H1 (cell line): ENCODE data around the gene TIAL1. TPM values are rescaled to one million over a fixed set of nuclear protein-coding genes. Genes with fewer than 3 reads are reported as not detected.

Source experiments
- CTCF ChIA-PET: fragments of 300-600 bp; sonication (Branson Sonifier 250); formaldehyde crosslinking; loops from one replicate; lab custom pipeline; 2021; ENCODE audit not compliant: partially characterized antibody; lab: Charles Lee
- POLR2A ChIA-PET: fragments of 300-600 bp; sonication (Branson Sonifier 250); formaldehyde crosslinking; loops from one replicate; lab custom pipeline; 2021; ENCODE audit warnings: inconsistent platforms; ENCODE audit not compliant: partially characterized antibody; lab: Charles Lee
- DNase-seq, 2 experiments: peaks; one replicate each; pipeline versions ENCODE4 v3.0.0 to v3.0.0-alpha.2; 2010 to 2022; ENCODE audit warnings: low spot score in 2 of 2, low read depth in 1 of 2, mixed read lengths in 1 of 2
- FAIRE-seq: peaks from 2 replicates; lab custom pipeline; 2011; peaks lifted over from hg19 to GRCh38; lab: Jason Lieb, UNC
- H2AFZ ChIP-seq: 2 replicates; pipeline ENCODE4 v1.8.1; 2012; ENCODE audit warnings: low read length, inconsistent platforms
- H2AK5ac ChIP-seq: 2 replicates; pipeline ENCODE4 v1.6.1; 2013; ENCODE audit warnings: low read depth, low read length
- H2BK120ac ChIP-seq: replicated peaks from 2 replicates; pipeline ENCODE3; 2013; ENCODE audit warnings: low read depth, low read length, inconsistent platforms
- H2BK12ac ChIP-seq: 2 replicates; pipeline ENCODE4 v1.6.1; 2013; ENCODE audit warnings: low read depth, low read length
- H2BK15ac ChIP-seq: 2 replicates; pipeline ENCODE4 v1.6.1; 2013; ENCODE audit warnings: low read length
- H2BK20ac ChIP-seq: 2 replicates; pipeline ENCODE4 v1.6.1; 2013; ENCODE audit warnings: low read length
- H2BK5ac ChIP-seq: 2 replicates; pipeline ENCODE4 v1.6.1; 2013; ENCODE audit warnings: low read depth, low read length
- H3K14ac ChIP-seq: 2 replicates; pipeline ENCODE4 v1.6.1; 2013; ENCODE audit warnings: inconsistent platforms; ENCODE audit not compliant: insufficient read length
- H3K18ac ChIP-seq: 2 replicates; pipeline ENCODE4 v1.6.1; 2013; ENCODE audit warnings: low read length; ENCODE audit errors: extremely low read depth
- H3K23ac ChIP-seq: 2 replicates; pipeline ENCODE4 v1.6.1; 2013; ENCODE audit warnings: inconsistent platforms; ENCODE audit not compliant: insufficient read length
- H3K23me2 ChIP-seq: 2 replicates; pipeline ENCODE4 v1.6.1; 2013; ENCODE audit warnings: low read depth, low read length
- H3K27ac ChIP-seq: 2 replicates; pipeline ENCODE4 v1.6.1; 2011; ENCODE audit warnings: low read depth, low read length, inconsistent platforms
- H3K27me3 ChIP-seq, 4 experiments: replicated peaks in 1 of 4; 1 replicate in 1 of 4; 2 replicates in 3 of 4; pipeline versions ENCODE4 v1.6.1 to v1.8.1; 2011 to 2013; ENCODE audit warnings: low read length in 3 of 4, mild to moderate bottlenecking in 3 of 4, inconsistent platforms in 2 of 4, mixed read lengths in 2 of 4, moderate library complexity in 1 of 4; ENCODE audit not compliant: control insufficient read depth in 3 of 4, insufficient read depth in 3 of 4; ENCODE audit errors: extremely low read depth in 1 of 4
- H3K36me3 ChIP-seq, 4 experiments: 2 replicates each; pipeline versions ENCODE4 v1.6.1 to v1.8.1; 2011 to 2013; ENCODE audit warnings: mild to moderate bottlenecking in 4 of 4, low read length in 3 of 4, moderate library complexity in 2 of 4, control low read depth in 1 of 4, inconsistent platforms in 1 of 4; ENCODE audit not compliant: insufficient read depth in 4 of 4, control insufficient read depth in 2 of 4
- H3K4ac ChIP-seq: replicated peaks from 2 replicates; pipeline ENCODE3; 2013; ENCODE audit warnings: low read length, low read depth, mixed read lengths, inconsistent platforms; ENCODE audit not compliant: insufficient read length
- H3K4me1 ChIP-seq, 4 experiments: replicated peaks in 1 of 4; 1 replicate in 1 of 4; 2 replicates in 3 of 4; pipeline versions ENCODE4 v1.6.1 to v1.8.1; 2011 to 2013; ENCODE audit warnings: low read length in 3 of 4, inconsistent platforms in 2 of 4, mixed read lengths in 1 of 4; ENCODE audit not compliant: insufficient read depth in 4 of 4, control insufficient read depth in 3 of 4
- H3K4me2 ChIP-seq, 2 experiments: 2 replicates each; pipeline versions ENCODE4 v1.6.1 to v1.8.1; 2011 to 2013; ENCODE audit warnings: low read depth in 2 of 2, low read length in 2 of 2, control low read depth in 1 of 2, inconsistent platforms in 1 of 2, mild to moderate bottlenecking in 1 of 2; ENCODE audit not compliant: insufficient read depth in 1 of 2
- H3K4me3 ChIP-seq, 4 experiments: fragments of 200-600, 300-600 bp in 1 of 4; sonication (generic), shearing (Covaris generic), sonication (Bioruptor Twin) in 1 of 4; 2 replicates each; pipeline versions ENCODE4 v1.5.1 to v1.8.1; 2011 to 2016; ENCODE audit warnings: low read length in 4 of 4, low read depth in 3 of 4, control low read depth in 2 of 4, inconsistent platforms in 2 of 4, mild to moderate bottlenecking in 2 of 4, mixed read lengths in 1 of 4, moderate library complexity in 1 of 4; ENCODE audit not compliant: insufficient read depth in 2 of 4; ENCODE audit errors: extremely low read depth in 1 of 4
- H3K56ac ChIP-seq: replicated peaks from 2 replicates; pipeline ENCODE3; 2013; ENCODE audit warnings: low read depth, mild to moderate bottlenecking, mixed read lengths, low read length, inconsistent platforms; ENCODE audit not compliant: insufficient read length
- H3K79me1 ChIP-seq: 2 replicates; pipeline ENCODE4 v1.6.1; 2013; ENCODE audit warnings: low read depth, low read length, control low read depth
- H3K79me2 ChIP-seq, 2 experiments: 2 replicates each; pipeline versions ENCODE4 v1.6.1 to v1.8.1; 2012 to 2013; ENCODE audit warnings: low read length in 2 of 2, mild to moderate bottlenecking in 2 of 2, inconsistent platforms in 1 of 2; ENCODE audit not compliant: insufficient read depth in 2 of 2, control insufficient read depth in 1 of 2
- H3K9ac ChIP-seq, 4 experiments: replicated peaks in 1 of 4; 1 replicate in 1 of 4; 2 replicates in 3 of 4; pipeline versions ENCODE4 v1.6.1 to v1.8.1; 2011 to 2013; ENCODE audit warnings: low read depth in 3 of 4, low read length in 3 of 4, control low read depth in 2 of 4, mild to moderate bottlenecking in 2 of 4, moderate library complexity in 2 of 4, inconsistent platforms in 1 of 4; ENCODE audit errors: extremely low read depth in 1 of 4
- H3K9me3 ChIP-seq, 2 experiments: 2 replicates each; pipeline versions ENCODE4 v1.6.1 to v1.8.1; 2012 to 2013; ENCODE audit warnings: mild to moderate bottlenecking in 2 of 2, moderate library complexity in 2 of 2, control low read depth in 1 of 2, inconsistent platforms in 1 of 2, low read depth in 1 of 2, low read length in 1 of 2, mixed read lengths in 1 of 2; ENCODE audit not compliant: insufficient read depth in 2 of 2
- H4K20me1 ChIP-seq, 2 experiments: replicated peaks in 1 of 2; 2 replicates each; pipeline versions ENCODE3 to v1.8.1; 2011 to 2013; ENCODE audit warnings: inconsistent platforms in 2 of 2, low read length in 2 of 2, mild to moderate bottlenecking in 1 of 2; ENCODE audit not compliant: insufficient read depth in 2 of 2, control insufficient read depth in 1 of 2
- H4K5ac ChIP-seq: 2 replicates; pipeline ENCODE4 v1.6.1; 2013; ENCODE audit warnings: low read length, low read depth, mixed read lengths, inconsistent platforms; ENCODE audit not compliant: insufficient read length
- H4K8ac ChIP-seq: 2 replicates; pipeline ENCODE4 v1.8.0; 2013; ENCODE audit warnings: mild to moderate bottlenecking, moderate library complexity, low read length, inconsistent platforms; ENCODE audit not compliant: insufficient read depth; ENCODE audit errors: extremely low read depth
- H4K91ac ChIP-seq: replicated peaks from 2 replicates; pipeline ENCODE3; 2013; ENCODE audit warnings: low read length, mixed read lengths, inconsistent platforms; ENCODE audit not compliant: insufficient read length
- CREB1 ChIP-seq: IDR thresholded peaks from 2 replicates; pipeline ENCODE4 v1.6.1; 2012; ENCODE audit warnings: inconsistent platforms
- EGR1 ChIP-seq: IDR thresholded peaks from 2 replicates; pipeline ENCODE4 v1.6.1; 2011; ENCODE audit warnings: low read depth, low read length, borderline replicate concordance
- EP300 ChIP-seq, 2 experiments: IDR thresholded peaks; 1 replicate in 1 of 2; 2 replicates in 1 of 2; pipeline ENCODE4 v1.6.1; 2011 to 2012; ENCODE audit warnings: low read depth in 2 of 2, low read length in 2 of 2, mild to moderate bottlenecking in 2 of 2, borderline replicate concordance in 1 of 2, inconsistent platforms in 1 of 2, moderate library complexity in 1 of 2
- TBP ChIP-seq: IDR thresholded peaks from 2 replicates; pipeline ENCODE4 v1.6.1; 2011; ENCODE audit warnings: low read depth, low read length, improper control_type of control experiment
- TEAD4 ChIP-seq: IDR thresholded peaks from 2 replicates; pipeline ENCODE4 v1.6.1; 2012; ENCODE audit warnings: low read depth, low read length, inconsistent platforms, mixed read lengths
- YY1 ChIP-seq: IDR thresholded peaks from 2 replicates; pipeline ENCODE4 v1.6.1; 2011; ENCODE audit warnings: low read depth, mild to moderate bottlenecking, low read length
- WGBS, 2 experiments: shearing (Covaris generic) in 1 of 2; methylation state at CpG; one replicate each; pipeline versions ENCODE4 v1.1.6 to v1.1.7; 2013 to 2015; ENCODE audit warnings: low lambda C conversion rate in 2 of 2, mixed read lengths in 2 of 2, inconsistent platforms in 1 of 2, low coverage in 1 of 2, missing lambda C conversion rate in 1 of 2; ENCODE audit not compliant: insufficient replicate concordance in 2 of 2, insufficient coverage in 1 of 2, insufficient read length in 1 of 2; ENCODE audit errors: extremely low coverage in 1 of 2, missing lambda C conversion rate in 1 of 2; 5-methylcytosine and 5-hydroxymethylcytosine counted together
- polyA plus RNA-seq, 7 experiments: library from polyadenylated mRNA; depleted of rRNA in 3 of 7; stranded (reverse) in 5 of 7; unstranded in 2 of 7; fragments of >200 nt in 5 of 7; fragments of 200-250 nt in 2 of 7; gene quantifications; 1 replicate in 5 of 7; 2 replicates in 1 of 7; 4 replicates in 1 of 7; pipeline versions ENCODE4 v1.2.1 to v1.2.3, GENCODE V29; 2011 to 2013; ENCODE audit warnings: missing spikeins in 2 of 7, mixed read lengths in 2 of 7
- total RNA-seq: library from RNA; stranded (reverse); fragmentation: NEBNext Ultra II Directional; extraction: Animal tissue kit (Norgen Biotek cat#: 25700); gene quantifications from 2 replicates; pipeline ENCODE4 v1.2.1, GENCODE V29; 2021

TIAL1 gene
- total and polyA plus RNA-seq, 2 of the 8 experiments (the other 6 are each of a cell fraction or from before 2014, with no cell fraction given): 50.4 to 166 TPM

DNA sequence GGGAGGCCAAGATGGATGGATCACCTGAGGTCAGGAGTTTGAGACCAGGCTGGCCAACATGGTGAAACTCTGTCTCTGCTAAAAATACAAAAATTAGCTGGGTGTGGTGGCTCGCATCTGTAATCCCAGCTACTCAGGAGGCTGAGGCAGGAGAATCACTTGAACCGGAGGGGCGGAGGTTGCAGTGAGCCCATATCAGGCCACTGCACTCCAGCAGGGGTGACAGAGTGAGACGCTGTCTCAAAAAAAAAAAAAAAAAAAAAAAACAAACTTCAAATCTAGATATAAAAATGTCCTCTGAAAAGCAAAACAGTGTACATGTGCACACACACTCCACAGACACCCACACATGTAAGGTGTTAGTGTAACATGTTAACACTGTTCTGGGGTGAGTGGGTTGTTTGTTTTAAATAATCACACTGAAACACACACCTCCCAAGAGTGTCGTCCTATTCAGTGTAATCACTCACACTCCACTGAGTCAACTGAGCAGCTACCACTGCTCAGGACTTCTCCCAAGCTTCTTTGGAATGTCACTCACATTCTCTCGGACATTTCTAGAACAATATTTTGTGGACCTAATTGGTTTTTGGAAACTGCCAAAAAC, 41.5 kb downstream of the TIAL1 start:
- Histone ChIP-seq H3K79me2 (no peaks in the 10 kb centered on the region), H4K5ac (no peak overlapping the region), H3K4me2 (no peak overlapping the region), H3K4me1 (no peaks in the 10 kb centered on the region), H3K9me3 (peaks cover 0 to 8% of the 10 kb centered on the region in 2 experiments; a peak in 1 of 4 replicates), H2AK5ac (no peak overlapping the region), H3K27ac (no peak overlapping the region), H2BK12ac (no peak overlapping the region), H4K8ac (no peak overlapping the region), H4K20me1 (no peaks in the 10 kb centered on the region), H3K14ac (no peak overlapping the region), H2BK15ac (no peak overlapping the region), H3K56ac (no peak overlapping the region), H3K27me3 (no peaks in the 10 kb centered on the region), H3K23ac (no peak overlapping the region), H3K18ac (no peak overlapping the region), H2BK20ac (no peak overlapping the region), H3K23me2 (no peaks in the 10 kb centered on the region), H3K9ac (no peak overlapping the region), H4K91ac (no peak overlapping the region), H3K4ac (no peak overlapping the region), H3K79me1 (no peaks in the 10 kb centered on the region), H2BK120ac (no peak overlapping the region), H2AFZ (no peak overlapping the region), H3K4me3 (no peak overlapping the region), H3K36me3 (no peaks in the 10 kb centered on the region), H2BK5ac (no peak overlapping the region)
- ChIA-PET POLR2A (no interaction called here), CTCF (interaction anchor here (0.8 to 1.6 kb wide), 4 partner anchors 29 to 365 kb away, joined by 3 to 5 read pairs (median 4); no protein-coding TSS in a partner anchor)
- TF ChIP-seq EGR1 (no peak), YY1 (no peak), EP300 (IDR thresholded peaks at IDR 0.05; ENCODE audit: borderline replicate concordance in 1 of 2, low read depth in 2 of 2, low read length in 2 of 2) (no peak), TEAD4 (no peak), TBP (no peak), CREB1 (no peak)
- no peak for DNase-seq
- 88% methylated on average over 6 of the region's 6 CpGs; no CpG with 5 or more reads in 1 of the 2 experiments for WGBS, 2 experiments
- FAIRE-seq: no peak
